HG03039 (cell line): ENCODE results near the gene GBA2.

Experiments
- ATAC-seq: cut with Tn5 transposase; IDR thresholded peaks from one replicate; pipeline ENCODE4 v1.9.1; 2021; ENCODE audit warnings: mild to moderate bottlenecking, moderate library complexity; ENCODE audit not compliant: unreplicated experiment

The GBA2 gene

GRCh38 chr9:35738924-35739323 lies 10.1 kb downstream of the GBA2 start:
- ATAC-seq: no peak

- no peak for ATAC-seq
These were observed 10.8 kb downstream of the GBA2 start for GRCh38 chr9:35738186-35738585.

DNA sequence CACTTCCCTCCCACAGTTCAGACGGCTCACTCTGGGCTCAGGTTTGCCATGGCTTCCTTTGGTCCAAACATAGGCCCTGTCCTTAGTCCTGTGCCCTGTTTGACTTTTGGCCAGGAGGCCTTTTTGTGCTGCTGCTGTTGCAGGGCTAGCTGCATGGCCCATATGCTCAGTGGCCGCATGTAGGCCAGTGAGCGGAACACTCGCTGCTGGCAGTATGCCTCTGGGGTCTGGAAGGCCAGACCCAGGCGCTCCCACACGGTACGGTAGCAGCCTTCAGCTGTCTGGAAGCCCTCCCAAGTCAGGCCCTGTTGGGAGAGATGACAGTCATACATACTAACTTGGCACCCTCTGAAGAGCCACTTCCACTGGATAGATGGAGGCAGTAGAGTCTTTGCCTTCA lies 11.9 kb downstream of the GBA2 start:
- ATAC-seq: no peak

GRCh38 chr9:35736201-35736633 lies 12.8 kb downstream of the GBA2 start:
- ATAC-seq: no peak

DNA sequence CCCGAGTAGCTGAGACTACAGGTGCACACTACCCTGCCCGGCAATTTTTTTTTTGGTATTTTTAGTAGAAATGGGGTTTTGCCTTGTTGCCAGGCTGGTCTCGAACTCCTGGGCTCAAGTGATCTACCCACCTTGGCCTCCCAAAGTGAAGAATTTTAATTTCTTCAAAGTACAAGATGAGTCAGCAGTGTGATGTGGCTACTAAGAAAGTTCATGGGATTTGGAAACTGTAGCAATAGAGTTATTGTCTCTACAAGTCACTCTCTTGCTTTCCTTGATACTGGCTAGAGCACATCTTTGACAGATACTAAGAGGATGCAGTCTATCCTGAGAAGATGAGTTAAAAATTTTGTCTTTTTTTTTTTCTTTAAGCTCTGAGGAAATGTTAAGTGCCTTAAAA lies 14.9 kb downstream of the GBA2 start:
- no peak for ATAC-seq

- no peak for ATAC-seq
These were observed 16.1 kb downstream of the GBA2 start for GRCh38 chr9:35732800-35733541.

- peak; percentile 74 for ATAC-seq
These were observed 16.7 kb downstream of the GBA2 start, which contains the start of the genes CREB3 and TLN1 for GRCh38 chr9:35732185-35732799. CREB3 (plus strand) TSS chr9:35732666; CDS start chr9:35732773, 107 bp downstream. TLN1 (minus strand) TSS chr9:35732195; CDS start chr9:35725694, 6,501 bp downstream.

- no peak for ATAC-seq
These were observed 17.4 kb downstream of the GBA2 start for GRCh38 chr9:35731415-35732184.

- no peak for ATAC-seq
These were observed 18.6 kb downstream of the GBA2 start for GRCh38 chr9:35730486-35730854.

DNA sequence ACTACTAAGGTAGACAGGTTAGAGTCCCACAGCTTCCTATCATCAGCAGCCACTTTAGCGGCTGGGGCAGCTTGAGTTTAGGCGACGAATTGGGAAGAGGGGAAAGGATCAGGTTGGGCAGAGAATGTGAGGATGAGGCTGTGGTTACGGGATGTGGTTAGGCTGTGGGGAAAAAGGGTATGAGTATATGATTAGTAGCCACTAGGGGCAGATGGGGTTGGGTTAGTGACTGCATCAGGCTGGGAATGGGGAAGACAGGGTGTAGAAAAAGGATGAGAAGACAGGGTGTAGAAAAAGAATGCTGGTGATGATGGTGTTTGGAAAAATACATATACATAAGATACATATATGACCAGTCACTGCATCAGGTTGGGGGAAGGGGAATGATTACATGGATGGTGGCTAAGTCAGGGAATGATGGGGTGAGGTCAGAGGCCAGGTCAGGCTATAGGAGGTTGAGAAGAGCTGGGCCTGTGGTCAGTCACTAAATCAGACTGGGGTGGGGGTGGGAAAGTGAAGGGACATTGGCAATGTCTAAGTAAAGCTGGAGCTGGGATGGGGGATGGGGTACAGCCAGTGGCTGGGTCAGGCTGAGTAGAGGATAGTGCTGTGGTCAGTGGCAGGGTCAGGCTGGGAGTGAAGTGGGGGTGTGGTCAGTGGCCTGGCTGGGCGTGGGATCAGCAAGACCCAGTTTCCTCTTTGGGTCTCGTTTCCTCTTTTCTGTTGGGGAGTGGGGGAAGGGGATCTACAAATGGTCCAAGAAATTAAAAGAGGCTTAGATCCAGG lies 19.1 kb downstream of the GBA2 start:
- ATAC-seq: no peak

DNA sequence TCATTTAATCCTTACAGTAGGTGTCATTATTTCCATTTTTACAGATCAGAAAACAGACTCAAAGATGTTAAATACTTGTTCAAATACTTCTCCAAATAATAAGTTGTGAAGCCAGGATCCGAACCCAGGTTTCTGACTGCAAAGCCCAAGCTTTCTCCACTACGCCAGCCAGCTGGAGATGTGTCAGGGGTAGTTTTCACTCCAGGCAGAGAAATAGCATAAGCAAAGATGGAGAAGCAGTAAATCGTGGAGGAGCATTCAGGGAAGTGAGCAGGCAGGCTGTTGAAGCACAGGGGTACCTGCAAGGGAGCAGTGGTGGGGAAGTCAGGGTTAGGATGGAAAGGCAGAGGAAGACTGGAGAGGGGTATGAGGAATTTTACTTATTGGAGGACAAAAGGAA lies 19.9 kb downstream of the GBA2 start:
- ATAC-seq: no peak

DNA sequence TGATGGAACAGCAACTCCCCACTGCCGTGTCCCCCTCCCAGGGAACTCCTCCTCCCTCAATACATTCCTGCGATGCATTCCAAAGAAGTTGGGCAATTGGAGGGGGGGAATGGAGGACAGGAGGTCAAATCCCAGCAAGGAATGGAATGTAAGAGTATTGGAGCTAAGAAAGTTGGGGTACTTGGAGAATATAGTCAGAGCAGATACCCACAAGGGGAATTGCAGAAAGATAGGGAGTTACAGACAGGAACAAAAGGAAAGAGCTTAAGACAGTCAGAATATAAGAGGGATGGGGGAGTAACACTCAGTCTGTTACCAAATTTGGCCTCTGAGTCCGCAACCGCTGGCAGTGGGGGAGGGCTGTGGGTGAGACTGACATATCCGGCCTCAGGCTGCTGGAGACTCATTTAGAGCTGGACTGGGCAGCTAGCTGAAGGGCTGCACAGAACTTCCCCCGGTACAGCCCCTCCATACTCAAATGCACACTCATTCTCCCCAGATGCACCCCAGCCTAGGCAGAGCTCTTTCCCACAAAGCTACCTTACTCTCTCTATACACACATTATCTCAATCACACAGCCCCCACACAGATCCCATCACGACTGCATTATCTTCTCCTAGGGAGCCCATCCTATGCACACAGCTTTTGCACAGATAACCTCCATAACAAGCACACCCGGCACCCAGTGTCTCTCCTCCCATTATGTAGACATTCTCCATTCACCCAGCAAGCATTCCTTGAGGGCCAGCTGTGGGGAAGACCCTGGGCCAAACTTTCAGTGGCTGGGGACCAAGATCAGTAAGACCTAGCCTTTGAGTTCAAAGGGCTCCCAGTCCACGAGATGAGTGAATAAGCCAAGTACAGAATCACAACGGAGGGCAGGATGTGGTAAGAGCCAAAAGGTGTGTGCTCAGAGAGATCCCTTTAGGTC lies 20.7 kb downstream of the GBA2 start:
- ATAC-seq: no peak

DNA sequence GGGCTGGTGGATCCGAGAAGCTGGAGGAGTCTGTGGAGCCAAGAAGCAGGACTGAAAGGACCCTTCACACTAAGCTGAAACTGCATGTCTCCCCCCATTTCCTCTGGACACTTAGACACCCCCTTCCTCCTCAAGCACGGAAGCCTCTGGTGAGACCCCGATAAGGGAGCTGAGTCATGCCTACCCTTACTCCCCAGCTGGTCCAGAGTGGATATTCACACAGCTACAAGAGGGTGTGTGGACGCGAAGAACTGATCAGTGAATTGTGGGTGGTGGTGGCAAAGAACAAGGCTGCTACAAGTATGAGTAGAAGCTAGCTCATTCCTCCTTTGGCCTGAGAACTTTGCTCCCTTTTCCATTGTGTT lies 21.4 kb downstream of the GBA2 start:
- ATAC-seq: no peak

GRCh38 chr9:35726931-35727330 lies 22.1 kb downstream of the GBA2 start:
- no peak for ATAC-seq

DNA sequence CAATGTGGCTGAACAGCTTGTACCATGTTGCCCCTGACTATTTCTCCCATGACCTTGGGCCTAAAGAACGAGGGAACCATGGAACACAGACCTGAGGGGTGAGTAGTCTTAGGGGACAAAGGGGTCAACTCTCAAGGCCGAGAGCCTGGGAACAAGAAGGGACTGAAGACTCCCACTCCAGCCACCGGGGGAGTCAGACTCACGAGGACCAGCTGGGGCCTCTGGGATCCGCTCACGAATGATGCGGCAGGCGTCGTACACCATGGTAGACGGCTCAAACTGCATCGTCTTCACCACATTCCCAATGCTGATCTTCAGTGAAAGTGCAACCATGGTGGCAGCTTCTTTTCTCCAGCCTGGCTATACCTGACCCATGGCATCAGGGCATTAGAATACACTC lies 23.7 kb downstream of the GBA2 start:
- no peak for ATAC-seq

DNA sequence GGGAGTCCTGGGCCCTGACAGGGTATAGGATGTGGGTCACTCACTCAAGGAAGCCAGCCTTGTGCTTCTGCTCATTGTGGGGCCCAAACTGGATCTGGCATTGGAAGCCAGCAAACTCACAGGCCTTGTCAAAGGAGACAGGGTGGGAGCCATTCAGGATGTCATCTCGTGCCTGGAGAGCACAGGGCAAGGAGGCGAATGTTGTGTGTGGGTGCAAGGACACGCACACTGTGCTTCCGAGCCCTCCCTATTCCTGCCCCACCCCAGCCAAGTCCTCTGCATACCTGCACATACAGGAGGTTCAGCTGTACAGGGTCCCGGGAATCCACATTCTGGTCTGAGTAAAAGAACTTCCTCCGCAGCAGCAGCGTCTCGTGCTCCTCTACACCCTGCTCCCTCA lies 25.1 kb downstream of the GBA2 start:
- no peak for ATAC-seq

DNA sequence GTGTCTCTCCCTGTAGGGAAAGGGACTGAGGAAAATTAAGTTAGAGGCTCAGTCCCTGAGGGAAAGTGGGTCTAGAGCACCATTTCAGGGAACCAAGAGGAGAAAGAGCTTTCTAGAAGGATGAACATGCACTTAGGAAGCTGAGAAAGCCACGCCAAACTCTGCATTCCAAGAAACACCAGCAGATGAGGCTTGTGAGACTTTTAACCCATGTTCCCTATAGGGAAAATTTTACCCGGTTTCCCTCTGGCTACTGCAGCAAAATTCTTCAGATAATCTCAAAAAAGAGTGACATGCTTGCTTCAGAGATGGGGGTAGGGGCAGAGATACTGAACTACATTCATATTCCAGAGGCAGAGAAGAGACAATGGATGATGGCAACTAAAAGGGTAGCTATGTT lies 25.6 kb downstream of the GBA2 start:
- ATAC-seq: no peak

DNA sequence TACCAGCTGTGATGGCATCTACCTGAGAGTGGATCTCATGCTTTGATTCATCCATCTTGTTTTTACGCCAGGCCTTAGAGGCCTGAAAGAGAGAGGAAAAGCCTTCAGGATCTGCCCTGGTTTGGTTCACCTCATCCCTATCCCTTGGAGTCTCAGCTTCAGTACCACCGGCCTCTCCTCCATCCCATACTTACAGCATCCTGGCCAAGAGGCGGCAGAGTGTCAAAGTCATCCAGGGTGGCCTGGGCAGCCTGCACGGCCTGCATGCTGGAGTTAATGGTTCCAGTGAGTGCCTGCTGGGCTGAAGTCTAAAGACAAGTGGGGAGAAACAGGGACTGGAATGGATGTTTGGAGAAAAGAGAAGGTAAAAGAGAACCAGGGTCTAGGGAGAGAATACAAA lies 29.5 kb downstream of the GBA2 start:
- no peak for ATAC-seq

- ATAC-seq: no peak
These were observed 30.1 kb downstream of the GBA2 start for GRCh38 chr9:35718721-35719511.
